GM18498 (cell line): ENCODE data around the gene METTL15.
"Not testable (repeated sequence)": the region's sequence is repeated elsewhere in the genome, so short reads cannot be mapped to it uniquely, and the experiment has no call there.

ENCODE experiments used
- ATAC-seq: cut with Tn5 transposase; IDR thresholded peaks from one replicate; pipeline ENCODE4 v1.9.1; 2021; ENCODE audit warnings: mild to moderate bottlenecking, moderate library complexity; ENCODE audit not compliant: unreplicated experiment

METTL15 gene, protein sequence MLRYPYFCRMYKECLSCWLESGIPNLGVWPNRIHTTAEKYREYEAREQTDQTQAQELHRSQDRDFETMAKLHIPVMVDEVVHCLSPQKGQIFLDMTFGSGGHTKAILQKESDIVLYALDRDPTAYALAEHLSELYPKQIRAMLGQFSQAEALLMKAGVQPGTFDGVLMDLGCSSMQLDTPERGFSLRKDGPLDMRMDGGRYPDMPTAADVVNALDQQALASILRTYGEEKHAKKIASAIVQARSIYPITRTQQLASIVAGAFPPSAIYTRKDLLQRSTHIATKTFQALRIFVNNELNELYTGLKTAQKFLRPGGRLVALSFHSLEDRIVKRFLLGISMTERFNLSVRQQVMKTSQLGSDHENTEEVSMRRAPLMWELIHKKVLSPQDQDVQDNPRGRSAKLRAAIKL

GRCh38 chr11:28107750-28108618 lies at the start of gene METTL15, which contains the start of gene KIF18A:
Gene METTL15, plus strand, starts transcription at chr11:28108388. Its CDS starts 4,947 bp downstream, at chr11:28113335.
Gene KIF18A, minus strand, starts transcription at chr11:28108156. Its CDS starts 10,209 bp downstream, at chr11:28097947.
- peak; percentile 95 for ATAC-seq

- no peak for ATAC-seq
These were observed 36.9 kb upstream of the METTL15 start for GRCh38 chr11:28071305-28071704.

GRCh38 chr11:28072321-28072720 lies 35.9 kb upstream of the METTL15 start:
- no peak for ATAC-seq

- ATAC-seq = no peak
These were observed 30.7 kb upstream of the METTL15 start for GRCh38 chr11:28077521-28077920.

DNA sequence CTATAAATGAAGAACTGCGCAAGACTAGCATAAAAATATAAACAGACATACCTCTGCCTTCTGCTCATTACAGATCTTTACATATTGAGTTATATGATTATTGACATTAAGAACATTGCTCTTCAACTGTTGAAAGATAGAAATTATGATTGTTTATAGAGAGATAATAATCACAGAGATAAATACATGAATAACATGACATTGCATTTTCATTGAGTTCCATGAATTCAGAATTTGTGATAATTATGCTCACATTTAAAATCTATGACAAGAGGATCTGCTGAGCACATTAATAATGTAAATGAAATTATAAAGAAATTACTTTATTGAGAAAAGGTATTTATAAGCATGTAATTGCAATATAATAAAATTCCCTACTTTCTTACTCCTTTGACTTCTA lies 25.1 kb upstream of the METTL15 start:
- no peak for ATAC-seq

GRCh38 chr11:28086569-28086968 lies 21.6 kb upstream of the METTL15 start:
- no peak for ATAC-seq

GRCh38 chr11:28087192-28087591 lies 21.0 kb upstream of the METTL15 start:
- not testable (repeated sequence) for ATAC-seq

DNA sequence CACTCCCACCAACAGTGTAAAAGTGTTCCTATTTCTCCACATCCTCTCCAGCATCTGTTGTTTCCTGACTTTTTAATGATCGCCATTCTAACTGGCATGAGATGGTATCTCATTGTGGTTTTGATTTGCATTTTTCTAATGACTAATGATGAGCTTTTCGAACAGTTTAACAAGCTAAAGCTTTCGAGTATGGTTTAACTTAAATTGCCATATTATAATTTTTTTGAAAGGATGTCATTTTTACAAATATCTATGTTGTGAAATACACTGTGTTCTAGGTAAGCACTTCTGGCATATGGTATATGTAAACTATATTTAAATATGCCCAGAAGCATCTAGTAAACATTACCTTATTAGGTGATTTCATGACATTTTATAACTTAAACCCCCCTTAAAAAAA lies 20.5 kb upstream of the METTL15 start:
- not testable (repeated sequence) for ATAC-seq

GRCh38 chr11:28089378-28089777 lies 18.8 kb upstream of the METTL15 start:
- ATAC-seq = no peak

DNA sequence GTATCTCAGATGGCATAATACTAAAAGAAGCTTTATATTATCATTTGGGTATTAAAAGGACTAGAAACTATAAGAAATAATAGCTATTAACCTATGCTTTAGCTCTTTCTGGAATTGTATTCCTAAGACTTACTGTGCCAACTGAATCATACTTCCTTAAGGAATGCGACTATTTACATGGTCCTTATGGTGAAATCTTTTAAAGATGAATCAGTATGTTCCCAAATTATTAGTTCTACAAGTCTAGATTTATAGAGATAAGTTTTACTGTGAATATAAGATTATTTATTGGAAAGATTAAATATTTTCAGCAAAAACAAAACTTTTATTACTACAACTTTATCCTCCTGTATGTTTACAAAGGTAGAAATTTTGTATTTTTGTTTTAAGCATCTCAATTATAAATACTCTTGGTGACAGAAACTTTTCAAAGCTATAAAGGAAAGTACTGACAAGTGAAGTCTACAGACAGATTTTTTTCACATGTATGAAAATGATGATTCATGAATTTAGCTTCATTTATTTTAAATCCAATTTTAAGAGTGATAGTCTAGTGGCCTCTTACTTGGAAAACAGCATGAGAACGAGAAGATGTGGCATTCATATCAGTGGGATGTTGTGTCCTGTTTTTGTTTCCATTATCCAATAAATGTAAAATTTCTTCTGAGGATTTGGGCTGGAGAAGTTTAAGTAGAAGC lies 18.0 kb upstream of the METTL15 start:
- ATAC-seq = no peak

GRCh38 chr11:28092786-28093185 lies 15.4 kb upstream of the METTL15 start:
- no peak for ATAC-seq

GRCh38 chr11:28098257-28098656 lies 9.9 kb upstream of the METTL15 start:
- no peak for ATAC-seq

DNA sequence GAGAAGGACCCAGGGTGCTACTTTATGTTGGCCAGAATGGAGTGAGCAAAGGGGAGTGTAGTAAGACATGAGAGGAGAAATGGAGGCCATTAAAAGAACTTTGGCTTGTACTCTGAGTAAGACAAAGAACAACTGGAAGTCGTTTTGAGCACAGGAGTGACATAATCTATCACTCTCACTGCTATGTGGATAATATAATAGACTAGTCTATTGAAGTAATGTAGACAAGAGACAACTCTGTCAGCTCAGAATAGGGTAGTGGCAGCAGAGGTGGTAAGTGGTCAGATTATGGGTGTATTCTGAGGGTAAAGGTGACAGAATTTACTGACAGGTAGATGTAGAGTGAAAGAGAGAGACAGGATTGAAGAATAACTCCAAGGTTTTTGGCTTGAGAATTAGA lies 8.5 kb upstream of the METTL15 start:
- no peak for ATAC-seq

DNA sequence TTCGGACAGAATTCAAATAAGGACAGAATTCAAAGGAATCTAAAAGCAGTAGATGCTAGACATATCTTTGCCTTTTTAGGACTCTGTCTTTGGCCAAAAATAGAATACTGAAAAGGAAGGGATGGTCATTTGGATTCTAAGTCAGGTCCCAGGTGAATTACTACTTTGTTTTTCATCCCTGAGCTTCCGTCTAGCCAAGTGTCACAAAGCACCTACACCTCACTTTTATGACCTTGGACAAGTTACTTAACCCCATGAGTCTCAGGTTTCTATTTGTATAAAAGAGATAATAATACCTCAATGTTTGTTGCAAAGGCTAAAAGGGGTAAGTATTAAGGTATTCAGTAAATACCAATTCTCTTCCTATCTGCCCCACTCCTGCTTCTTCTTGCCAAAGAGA lies 7.5 kb upstream of the METTL15 start:
- ATAC-seq = no peak

DNA sequence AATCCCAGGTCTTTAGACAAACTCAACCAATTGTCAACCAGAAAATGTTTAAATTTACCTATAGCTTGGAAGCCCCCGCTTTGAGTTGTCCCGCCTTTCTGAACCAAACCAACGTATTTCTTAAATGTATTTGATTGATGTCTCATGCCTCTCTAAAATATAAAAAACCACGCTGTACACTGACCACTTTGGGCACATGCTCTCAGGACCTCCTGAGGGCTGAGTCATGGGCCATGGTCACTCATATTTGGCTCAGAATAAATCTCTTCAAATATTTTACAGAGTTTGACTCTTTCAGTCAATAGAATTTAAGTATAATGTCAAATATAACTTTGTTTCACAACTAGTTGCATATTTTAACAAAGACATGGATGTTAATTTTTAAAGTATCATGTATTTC lies 5.9 kb upstream of the METTL15 start:
- not testable (repeated sequence) for ATAC-seq

DNA sequence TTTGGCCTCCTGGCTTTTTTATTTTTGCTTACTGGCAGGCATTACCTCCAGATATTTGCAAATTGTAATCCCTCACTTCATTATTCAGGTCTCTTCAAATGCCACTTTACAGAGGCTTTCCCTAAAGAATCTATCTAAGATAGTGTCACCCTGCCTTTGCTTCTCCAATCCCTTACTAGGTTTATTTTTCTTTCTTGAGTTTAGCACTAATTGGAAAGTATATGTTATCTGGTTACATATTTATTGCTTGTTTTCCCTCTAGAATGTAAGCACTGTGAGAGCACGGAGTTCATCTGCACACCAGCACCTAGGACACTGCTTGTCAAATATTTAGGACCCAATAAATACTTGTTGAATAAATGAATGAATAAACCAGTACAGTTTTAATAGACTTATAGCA lies 3.8 kb upstream of the METTL15 start:
- no peak for ATAC-seq

DNA sequence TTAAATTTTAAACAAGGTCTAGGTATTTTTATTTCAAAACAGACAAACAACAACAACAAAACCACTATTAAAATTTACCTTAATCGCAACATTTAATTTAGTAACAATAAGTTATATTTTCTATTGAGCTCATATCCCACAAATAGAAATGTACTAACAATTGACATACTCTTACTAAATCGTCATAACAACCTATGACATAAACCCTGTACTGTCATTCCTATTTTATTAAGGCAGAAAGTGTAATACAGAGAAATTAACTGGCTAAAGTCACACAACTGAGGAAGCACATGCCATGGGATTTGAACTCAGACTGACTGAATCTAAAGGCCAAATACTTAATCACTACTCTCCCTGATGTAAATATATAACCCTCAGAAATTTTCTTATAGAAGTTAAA lies 3.2 kb upstream of the METTL15 start:
- ATAC-seq = no peak

GRCh38 chr11:28105869-28106268 lies 2.3 kb upstream of the METTL15 start:
- ATAC-seq = no peak

DNA sequence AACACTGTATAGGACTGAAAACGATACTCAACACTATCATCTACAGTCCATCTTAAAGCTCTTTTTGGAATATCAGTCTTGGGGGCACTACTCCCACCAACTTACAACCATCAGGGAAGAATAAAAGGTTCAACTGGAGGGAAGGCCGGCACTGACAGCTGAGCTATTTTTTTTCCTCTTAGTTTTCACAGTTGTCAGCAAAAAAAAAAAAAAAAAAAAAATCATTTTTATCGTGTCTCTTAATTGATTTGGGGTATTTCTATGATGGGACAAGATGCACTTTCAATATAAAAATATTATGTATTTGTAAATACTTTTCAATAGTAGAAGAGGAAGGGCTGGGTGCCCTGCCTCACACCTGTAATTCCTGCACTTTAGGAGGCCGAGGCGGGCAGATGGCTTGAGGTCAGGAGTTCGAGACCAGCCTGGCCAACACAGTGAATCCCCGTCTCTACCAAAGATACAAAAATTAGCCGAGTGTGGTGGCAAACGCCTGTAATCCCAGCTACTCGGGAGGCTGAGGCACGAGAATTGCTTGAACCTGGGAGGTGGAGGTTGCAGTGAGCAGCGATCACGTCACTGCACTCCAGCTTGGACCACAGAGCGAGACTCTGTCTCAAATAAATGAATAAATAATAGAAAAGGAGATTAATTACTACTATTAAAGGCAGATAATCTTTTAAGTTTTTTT lies 1.7 kb upstream of the METTL15 start:
- no peak for ATAC-seq

- peak; percentile 2 for ATAC-seq
These were observed 918 bp upstream of the METTL15 start for GRCh38 chr11:28107191-28107749.
